HEK293 (cell line): ENCODE measurements around the gene RNF217.

ENCODE experiments used
- ZBTB21 ChIP-seq: fragments of 450-650 bp; formaldehyde crosslinking; IDR thresholded peaks from 2 replicates; pipeline ENCODE4 v1.5.1; 2017; ENCODE audit warnings: missing biosample characterization, missing genetic modification characterization
- ZNF623 ChIP-seq: fragments of 450-650 bp; formaldehyde crosslinking; IDR thresholded peaks from 2 replicates; pipeline ENCODE4 v1.5.1; 2016; ENCODE audit warnings: missing biosample characterization, missing genetic modification characterization

DNA sequence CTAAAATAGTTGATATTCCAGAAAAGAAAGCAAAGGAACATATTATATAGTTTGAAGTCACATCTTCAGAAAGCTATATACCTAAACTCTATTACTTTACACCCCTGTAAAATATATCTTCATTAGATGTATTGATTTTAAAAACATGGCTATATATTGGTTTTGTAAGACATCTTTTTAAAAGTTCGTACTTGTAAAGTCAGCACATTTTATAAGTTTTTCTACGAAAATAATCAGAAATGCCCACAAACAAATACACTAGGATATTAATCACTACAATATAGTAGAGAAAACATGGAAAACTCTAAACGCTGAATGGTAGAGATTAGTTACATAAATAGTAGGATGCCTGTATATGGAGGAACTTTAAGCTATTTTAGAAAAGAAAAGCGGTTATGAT lies 52.9 kb downstream of the RNF217 start:
- TF ChIP-seq ZBTB21 (tag by site-specific recombination) (no peak), ZNF623 (tag by site-specific recombination) (no peak)
